ENCODE measurements around the gene OR51B4. TPM values are rescaled to one million over a fixed set of nuclear protein-coding genes. Genes with fewer than 3 reads are reported as not detected.
"Not testable (repeated sequence)": the region's sequence is repeated elsewhere in the genome, so short reads cannot be mapped to it uniquely, and the experiment has no call there.

OR51B4 gene, protein sequence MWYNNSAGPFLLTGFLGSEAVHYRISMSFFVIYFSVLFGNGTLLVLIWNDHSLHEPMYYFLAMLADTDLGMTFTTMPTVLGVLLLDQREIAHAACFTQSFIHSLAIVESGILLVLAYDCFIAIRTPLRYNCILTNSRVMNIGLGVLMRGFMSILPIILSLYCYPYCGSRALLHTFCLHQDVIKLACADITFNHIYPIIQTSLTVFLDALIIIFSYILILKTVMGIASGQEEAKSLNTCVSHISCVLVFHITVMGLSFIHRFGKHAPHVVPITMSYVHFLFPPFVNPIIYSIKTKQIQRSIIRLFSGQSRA
- total RNA-seq = 0.42 TPM

DNA sequence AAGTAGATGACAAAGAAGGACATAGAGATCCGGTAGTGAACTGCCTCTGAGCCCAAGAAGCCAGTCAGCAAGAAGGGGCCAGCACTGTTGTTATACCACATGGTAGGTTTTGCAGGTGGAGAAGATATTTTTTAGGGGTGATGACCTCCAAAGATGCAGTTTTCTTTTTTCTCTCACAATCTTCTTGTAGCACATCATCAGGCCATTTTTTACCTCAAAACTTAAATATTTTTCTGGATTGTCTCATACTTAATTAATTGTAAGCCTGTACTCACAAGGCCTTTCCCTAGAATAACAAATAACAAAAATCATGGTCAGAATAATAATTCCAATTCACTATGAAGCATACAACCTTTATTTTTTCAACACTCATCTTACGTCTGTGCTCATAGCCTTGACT, at the start of gene OR51B4:
TSS of gene OR51B4 (minus strand) at position 101 of the 400 bp plus-strand sequence. CDS start at position 101, 0 bp downstream.
- DNase-seq (ENCODE audit: low spot score) = no peak

DNA sequence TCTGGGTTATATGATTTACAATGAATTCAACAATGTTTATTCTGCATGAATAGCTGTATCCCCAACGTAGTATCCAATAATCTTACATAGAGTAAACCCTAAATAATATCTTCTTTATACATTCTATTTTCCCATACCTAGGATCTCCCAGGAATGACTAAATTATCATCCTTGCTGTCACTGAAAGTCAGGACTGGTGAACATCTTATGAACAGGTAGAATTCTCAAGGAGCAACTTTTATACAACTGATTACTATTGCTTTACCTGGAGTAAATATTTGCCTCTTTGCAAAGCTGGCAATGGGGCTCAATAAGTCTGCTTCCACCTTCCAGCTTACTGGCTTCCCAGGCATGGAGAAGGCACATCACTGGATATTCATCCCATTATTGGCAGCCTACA, 49.5 kb upstream of the OR51B4 start, which contains the start of gene OR51B6:
TSS of gene OR51B6 (plus strand) at position 301 of the 400 bp plus-strand sequence. CDS start at position 301, 0 bp downstream.
- DNase-seq (ENCODE audit: low spot score) = no peak

DNA sequence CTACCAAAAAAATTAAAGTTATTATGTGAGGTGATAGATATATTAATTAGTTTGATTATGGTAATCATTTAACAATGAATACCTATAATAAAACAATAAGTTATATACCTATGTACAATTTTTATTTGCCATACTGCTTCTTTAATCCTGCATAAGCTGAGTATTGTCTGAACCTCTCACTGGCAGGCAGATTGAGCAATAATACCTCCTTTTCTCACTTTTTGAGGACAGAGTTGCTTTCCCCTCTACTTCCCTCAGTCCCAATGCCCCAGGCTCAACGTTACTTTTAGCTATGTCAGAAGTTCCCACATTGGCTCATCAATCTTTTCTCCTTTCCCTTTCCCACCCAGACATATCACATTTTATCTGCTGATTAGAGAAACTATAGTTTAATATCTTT, 47.8 kb upstream of the OR51B4 start:
- DNase-seq (ENCODE audit: low spot score) = no peak

DNA sequence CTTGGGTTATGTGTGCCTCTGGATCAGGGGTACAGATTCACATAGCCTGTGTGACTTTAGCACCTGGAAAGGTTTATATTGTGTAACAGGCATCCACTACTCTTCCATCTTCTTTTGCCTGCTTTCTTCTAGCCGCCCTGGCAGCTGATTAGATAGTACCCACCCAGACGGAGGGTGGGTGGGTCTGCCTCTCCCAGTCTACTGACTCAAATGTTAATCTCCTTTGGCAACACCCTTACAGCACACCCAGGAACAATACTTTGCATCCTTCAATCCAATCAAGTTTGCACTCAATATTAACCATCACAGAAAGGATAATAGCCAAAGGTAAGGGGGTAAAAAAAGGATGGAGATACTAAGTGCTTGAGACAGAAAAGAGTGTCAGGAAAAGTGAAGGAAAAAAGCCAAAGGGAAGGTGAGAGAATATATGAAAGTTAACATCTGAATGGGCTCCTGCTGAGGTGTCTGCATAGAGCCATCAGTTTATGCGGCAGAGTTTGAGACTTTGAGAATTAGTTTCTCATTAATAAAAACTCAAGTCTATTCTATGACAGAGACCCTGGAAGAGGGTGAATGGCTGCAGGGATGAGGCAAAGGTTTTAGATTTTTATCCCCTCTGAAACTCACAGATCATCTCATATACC, 46.9 kb upstream of the OR51B4 start:
- DNase-seq (ENCODE audit: low spot score) = no peak

DNA sequence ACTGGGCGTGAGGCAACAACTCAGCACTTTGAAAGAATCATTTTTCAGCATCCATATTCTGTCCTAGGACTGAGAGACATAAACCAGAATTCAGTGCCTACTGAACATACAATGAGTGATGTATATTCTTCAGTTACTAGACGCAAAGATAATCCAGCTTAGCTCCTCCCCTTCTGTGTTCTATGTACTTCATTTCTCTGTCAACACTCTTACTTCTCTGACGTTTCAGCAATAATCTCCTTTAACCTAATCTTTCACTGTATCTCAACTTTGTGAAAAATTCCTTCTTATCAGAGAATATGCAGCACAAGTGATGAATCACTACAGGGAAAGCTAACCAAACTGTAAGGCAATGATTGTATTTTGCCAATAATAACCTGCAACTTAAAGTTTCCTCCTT, 44.1 kb upstream of the OR51B4 start:
- no peak for DNase-seq (ENCODE audit: low spot score)

DNA sequence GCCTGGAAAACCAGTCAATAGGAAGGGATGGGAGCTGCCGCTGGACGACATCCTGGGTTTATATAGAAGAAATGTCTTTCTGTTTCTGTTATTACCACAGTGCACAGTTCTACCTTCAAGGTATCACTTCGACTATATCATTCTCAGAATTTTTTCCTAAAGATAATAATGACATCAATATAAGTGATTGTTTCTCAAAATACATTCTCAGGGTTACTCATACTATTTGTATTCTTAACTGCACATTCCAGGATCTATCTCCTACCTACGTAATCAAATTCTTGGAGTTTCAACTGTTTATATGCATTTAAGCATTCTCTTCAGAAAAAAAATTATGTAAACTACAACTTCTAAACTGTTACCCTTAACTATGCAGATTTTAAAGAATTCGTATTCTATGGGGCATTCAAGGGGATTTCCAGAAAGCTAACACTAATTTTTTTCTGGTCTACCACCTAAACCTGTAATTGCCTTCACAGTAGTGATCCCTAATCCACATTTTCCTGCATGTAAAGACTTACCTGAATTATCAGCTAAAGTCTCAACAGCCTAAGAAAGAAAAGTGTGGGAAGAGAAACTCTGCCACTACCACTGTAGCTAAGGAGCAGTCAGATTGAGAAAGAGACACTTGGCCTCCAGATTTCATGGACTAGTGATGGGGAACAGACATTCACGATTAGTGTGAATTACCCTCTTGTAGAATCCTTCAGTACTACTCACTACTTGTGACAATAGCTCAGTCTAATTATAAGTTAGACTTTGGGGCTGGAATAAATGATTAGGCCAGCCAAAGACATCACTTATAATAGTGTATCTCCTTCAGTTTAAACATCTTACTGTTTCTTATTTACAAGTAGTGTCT, 42.0 kb upstream of the OR51B4 start, which contains the start of gene OR51B5:
TSS of gene OR51B5 (minus strand) at position 51 of the 862 bp plus-strand sequence. CDS start at position 51, 0 bp downstream.
- no peak for DNase-seq (ENCODE audit: low spot score)

DNA sequence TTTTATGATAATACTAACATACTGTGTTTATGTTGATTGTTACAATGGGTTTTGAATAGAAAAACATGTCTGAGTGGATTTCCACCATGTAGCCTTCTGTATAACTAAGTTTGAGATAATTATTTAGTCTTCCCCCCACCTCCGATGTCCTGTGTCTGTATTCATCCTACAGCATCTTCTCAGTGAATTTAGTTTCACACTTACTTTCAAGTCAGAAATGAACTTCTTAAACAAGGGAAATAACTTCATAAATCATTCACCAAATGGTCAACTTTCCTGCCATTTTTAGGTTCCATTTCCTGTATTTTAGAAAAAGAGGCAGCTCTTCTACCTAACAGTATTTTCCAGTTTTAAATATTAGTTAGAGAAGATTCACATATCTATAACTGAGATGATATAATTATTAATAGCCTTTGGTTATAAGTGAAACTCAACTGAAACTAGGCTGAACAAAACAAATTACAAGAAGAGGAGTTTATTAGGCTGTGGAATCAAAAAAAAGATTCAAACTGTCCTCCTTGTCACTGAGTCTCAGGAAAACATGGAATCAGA, 38.1 kb upstream of the OR51B4 start:
- DNase-seq (ENCODE audit: low spot score) = no peak

DNA sequence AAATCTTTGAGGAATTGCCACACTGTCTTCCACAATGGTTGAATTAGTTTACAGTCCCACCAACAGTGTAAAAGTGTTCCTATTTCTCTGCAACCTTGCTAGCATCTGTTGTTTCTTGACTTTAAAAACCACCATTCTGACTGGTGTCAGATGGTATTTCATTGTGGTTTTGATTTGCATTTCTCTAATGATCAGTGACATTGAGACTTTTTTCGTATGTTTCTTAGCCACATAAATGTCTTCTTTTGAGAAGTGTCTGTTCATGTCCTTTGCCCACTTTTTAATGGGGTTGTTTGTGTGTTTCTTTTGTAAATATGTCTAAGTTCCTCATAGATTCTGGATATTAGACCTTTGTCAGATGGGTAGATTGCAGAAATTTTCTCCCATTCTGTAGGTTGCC, 35.5 kb upstream of the OR51B4 start:
- DNase-seq (ENCODE audit: low spot score) = not testable (repeated sequence)

DNA sequence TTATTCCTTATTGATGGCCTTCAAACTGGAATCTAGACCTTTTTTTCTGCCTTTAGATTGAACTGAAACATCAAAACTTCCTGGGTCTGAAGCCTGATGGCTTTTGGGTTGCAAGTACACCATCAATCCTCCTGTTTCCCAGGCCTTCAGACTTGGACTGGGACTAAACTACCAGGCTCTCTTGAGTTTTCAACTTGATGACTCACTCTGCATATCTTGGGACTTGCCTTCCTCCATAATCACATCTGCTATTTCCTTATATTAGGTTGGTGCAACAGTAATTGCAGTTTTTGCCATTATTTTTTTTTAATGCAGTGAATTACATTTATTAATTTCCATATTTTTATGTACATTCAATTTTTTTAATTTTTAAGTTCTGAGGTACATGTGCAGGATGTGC, 34.6 kb upstream of the OR51B4 start:
- no peak for DNase-seq (ENCODE audit: low spot score)

DNA sequence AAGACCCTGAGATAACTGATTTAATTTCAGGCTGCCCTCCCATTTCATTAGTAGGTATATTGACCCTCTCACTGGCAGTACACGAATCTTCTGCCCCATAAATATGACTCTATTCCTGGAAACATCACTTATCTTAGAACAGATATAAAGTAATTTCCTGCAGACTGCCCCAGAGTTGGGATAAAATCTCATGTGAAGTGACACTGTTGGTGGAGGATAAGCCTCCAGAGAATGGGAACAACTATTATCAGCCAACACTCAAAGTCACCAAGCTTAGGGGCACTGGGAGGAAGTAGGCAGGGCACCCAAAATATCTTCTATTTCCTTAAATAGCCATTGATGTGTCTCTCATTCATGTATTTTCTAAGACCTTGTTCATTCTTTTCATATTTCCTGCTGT, 33.4 kb upstream of the OR51B4 start:
- no peak for DNase-seq (ENCODE audit: low spot score)

DNA sequence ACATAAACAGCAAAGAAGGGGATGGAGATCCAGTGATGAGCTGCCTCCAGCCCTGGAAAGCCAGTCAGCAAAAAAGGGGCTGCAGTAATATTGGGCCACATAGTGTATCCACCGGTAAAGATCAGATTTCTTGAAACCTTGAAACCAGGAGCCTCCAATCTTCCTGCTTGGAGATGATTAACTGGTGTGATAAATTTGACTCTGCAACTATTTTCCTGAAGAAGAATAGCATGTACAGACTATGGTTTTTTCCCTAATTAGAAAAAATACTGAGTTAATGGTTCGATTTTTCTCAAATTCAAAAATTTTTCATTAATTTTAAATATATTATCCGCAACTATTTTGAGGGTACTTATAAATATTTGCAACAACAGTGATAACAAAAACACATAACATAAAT, 22.5 kb upstream of the OR51B4 start, which contains the start of gene OR51B2:
TSS of gene OR51B2 (minus strand) at position 101 of the 400 bp plus-strand sequence. CDS start at position 101, 0 bp downstream.
- no peak for DNase-seq (ENCODE audit: low spot score)

DNA sequence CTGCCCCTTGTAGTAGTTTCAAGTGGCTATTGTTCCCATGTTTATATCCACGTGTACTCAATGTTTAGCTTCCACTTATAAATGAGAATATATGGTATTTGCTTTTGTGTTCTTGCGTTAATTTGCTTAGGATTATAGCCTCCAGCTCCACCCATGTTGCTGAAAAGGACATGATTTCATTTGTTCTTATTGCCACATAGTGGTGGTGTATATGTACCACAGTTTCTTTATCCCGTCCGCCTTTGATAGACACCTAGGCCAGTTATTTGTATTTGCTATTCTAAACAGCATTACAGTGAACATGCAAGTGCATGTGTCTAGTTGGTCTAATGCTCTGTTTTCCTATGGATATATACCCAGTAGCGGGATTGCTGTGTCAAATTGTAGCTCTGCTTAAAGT, 15.5 kb upstream of the OR51B4 start:
- no peak for DNase-seq (ENCODE audit: low spot score)

DNA sequence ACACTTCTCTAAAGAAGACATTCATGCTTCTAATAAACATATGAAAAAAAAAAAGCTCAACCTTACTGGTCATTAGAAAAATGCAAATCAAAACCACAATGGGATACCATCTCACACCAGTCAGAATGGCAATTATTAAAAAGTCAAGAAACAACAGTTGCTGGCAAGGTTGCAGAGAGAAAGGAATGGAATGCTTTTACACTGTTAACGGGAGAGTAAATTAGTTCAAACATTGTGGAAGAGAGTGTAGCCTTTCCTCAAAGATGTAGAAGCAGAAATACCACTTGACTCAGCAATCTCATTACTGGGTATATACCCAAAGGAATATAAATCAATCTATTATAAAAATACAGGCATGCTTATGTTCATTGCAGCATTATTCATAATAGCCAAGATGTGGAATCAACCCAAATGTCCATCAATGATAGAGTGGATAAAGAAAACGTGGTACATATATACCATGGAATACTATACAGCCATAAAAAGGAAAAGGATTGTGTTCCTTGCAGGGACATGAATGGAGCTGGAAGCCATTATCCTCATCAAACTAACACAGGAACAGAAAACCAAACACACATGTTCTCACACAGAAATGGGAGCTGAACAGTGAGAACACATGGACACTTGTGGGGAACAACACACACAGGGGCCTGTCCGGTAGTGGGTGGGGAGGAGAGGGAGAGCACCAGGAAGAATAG, 11.7 kb upstream of the OR51B4 start:
- DNase-seq (ENCODE audit: low spot score) = not testable (repeated sequence)

DNA sequence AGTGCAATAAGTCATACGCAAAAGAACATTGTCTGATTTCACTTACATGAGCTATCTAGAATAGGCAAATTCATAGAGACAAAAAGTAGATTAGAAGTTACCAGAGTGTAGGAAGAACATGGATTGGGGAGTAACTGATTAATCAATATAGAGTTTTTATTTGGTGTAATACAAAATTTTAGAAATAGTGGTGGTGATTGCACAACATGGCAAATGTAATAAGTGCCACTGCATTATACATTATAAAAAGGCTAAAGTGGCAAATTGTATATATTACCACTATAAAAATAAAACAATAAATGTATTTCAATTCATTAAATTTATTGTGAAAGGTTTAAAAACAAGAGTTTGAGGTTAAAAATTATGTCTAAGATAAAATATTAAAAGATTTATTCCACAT, 8.7 kb upstream of the OR51B4 start:
- no peak for DNase-seq (ENCODE audit: low spot score)

DNA sequence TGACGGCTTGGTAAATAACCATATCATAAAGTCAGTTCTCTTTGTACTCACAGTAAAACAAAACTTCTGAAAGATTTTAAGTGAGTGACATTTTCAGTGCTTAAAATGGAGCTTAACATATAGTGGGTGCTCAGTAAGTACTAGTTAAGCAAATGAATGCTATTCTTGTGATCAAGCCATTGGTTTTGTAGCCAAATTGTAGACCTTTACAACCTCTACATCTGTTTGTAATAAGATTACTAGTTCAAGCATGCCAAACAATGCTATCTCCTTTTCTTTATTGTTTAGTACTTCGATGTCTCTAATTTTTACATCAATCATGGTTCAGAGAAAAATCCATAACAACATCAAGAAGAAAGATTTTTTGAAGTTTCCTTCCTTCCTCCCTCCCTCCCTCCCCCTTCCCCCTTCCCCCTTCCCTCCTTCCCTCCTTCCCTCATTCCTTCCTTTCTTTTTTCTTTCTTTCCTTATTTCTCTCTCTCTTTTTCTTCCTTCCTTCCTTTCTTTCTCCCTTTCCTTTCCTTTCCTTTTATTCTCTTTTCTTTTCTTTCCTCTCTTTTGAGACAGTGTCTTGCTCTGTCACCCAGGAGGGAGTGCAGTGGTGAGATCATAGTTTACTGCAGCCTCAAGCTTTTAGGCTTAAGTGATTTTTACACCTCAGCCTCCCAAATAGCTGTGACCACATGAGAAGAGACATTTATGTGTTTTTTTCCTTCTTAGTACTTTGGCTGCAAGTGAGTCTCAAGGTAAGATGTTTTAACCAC, 5.7 kb upstream of the OR51B4 start:
- DNase-seq (ENCODE audit: low spot score) = no peak

DNA sequence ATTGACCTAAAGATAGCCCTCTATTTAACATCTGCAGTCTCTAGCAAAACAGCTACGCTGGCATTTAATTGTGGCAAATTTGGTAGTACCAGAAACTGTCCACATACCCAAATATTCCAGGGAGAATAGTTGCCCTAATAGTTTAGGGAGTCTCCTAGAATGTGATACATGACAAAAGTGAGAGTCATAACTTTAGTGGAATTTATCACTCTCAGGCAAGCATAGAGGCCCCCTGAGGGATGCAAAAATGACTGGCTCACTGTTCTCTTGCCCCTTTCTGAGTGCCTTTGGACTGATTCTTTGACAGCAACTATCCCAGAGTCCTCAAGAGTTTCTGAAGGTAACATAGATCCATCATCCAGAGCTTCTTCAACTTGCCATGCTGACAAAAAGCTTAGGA, 2.3 kb upstream of the OR51B4 start:
- no peak for DNase-seq (ENCODE audit: low spot score)

DNA sequence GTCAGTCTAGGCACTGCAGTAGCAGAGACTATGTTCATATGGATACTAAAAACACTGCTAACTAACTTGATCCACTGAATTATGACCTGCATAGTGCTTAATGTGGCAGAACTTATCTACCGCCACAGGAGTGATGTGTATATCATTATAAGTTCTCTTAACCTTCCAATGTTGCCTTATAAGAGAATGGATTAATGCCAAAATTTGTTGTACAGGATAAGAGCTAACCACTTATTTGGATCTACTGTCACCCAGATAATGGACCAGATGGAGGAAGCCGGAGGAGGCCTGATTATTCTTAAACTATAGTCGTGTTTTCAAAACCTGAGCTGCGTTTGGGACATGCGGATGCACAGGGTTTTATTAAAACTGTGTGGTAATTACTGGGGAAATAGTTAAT, 1.9 kb upstream of the OR51B4 start:
- no peak for DNase-seq (ENCODE audit: low spot score)

DNA sequence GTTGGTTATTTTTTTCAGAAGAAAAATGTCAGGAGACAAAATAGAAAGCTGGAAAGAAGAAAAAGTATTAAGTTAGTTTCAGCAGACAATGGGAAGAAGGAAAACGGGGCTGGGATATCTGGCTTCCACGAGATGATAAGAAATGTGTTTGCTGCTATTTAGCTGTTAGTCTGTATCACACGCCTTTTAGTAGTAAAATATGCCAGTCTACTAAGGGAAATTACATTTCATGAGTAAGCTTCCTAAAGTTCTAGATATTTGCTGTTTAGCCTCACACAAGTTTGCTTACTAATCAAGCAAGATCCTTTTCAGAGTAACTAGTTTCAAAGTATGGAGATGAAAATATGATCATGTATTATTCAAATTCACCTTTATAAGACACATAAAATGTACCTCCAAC, 1.5 kb downstream of the OR51B4 start:
- no peak for DNase-seq (ENCODE audit: low spot score)

DNA sequence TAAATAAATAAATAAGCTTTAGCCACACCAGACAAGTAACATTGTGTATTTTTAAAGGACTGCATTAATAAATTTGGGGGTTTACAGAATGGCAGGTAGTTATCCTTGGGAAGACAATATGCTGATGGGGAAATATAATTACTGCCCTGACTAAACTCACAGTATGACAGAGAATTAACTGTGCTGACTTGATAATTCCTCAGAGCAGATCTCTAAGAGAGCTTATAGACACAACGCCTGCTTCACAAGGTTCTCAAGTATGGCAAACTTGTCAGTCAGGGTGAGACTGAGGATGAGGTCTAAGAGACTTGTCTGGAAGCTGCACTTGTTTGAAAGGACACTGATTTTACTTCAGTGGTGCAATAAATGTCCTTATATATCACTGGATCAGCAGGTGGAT, 3.3 kb downstream of the OR51B4 start:
- DNase-seq (ENCODE audit: low spot score) = no peak

DNA sequence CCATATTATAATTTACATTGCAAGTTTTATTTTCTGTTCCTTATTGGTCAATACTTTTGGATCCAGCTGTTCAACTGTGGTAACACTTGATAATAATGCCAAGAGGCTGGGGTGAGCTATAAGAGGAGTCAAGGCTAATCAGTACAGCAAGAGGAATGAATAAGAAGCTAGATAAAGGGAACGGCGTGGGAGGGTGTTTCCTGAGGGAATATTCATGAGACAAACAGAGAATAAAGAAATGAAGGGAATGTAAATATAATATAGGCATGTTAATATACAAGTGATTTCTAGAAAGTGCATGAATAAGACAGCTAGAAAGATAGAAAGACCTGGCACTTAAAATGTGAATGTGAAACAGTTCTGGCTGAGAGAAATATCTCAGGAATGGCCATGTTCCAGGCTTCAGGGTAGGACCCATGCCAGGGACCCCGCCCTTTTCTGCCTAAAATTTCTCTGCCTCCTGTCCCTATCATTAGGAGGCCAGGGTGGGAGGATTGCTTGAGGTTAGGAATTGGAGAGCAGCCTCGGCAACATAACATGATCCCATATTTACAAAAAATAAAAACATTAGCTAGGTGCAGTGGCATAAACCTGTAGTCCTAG, 3.9 kb downstream of the OR51B4 start:
- DNase-seq (ENCODE audit: low spot score) = no peak
